Ishikawa (cell line): ENCODE measurements around the gene GBX1.

Experiments used
- CEBPB ChIP-seq: IDR thresholded peaks from 2 replicates; pipeline ENCODE4 v1.6.1; 2012
- EP300 ChIP-seq: IDR thresholded peaks from 2 replicates; pipeline ENCODE4 v1.6.1; 2012; ENCODE audit warnings: borderline replicate concordance
- MAX ChIP-seq: IDR thresholded peaks from 2 replicates; pipeline ENCODE4 v1.6.1; 2012
- NFIC ChIP-seq: IDR thresholded peaks from 2 replicates; pipeline ENCODE4 v1.6.1; 2012
- RAD21 ChIP-seq: IDR thresholded peaks from 2 replicates; pipeline ENCODE4 v1.6.1; 2012; ENCODE audit warnings: low read depth

DNA sequence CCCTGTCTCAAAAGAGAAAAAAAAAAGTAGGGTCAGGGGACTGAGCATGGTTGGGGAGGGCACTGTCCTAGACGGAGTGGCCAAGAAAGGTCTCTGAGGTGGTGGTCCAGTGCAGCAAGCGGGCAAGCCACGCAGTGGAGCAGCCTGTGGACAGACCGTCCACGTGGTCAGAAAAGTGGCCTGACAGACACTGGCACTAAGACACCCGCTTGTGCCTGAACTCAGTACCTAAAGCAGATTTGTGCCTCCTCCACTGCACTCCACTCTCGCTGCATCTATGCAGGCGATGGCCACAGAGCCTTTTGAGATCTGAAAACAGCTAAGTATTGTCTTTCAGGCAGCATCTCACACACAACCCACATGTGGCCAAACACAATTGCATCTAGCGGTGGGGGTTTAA, 10.7 kb upstream of the GBX1 start:
- TF ChIP-seq CEBPB (no peak), EP300 (no peak), NFIC (no peak), RAD21 (no peak), MAX (no peak)
